ENCODE data around the gene OMG.

- no peak for TF ChIP-seq CTCF (IDR thresholded peaks at IDR 0.05; ENCODE audit: borderline replicate concordance, extremely low read depth, low read length, poor library complexity, severe bottlenecking)
- TF ChIP-seq EZH2 (IDR thresholded peaks at IDR 0.05; ENCODE audit: borderline replicate concordance, low read depth, low read length, severe bottlenecking): no peak
These were observed 27.9 kb downstream of the OMG start for GRCh38 chr17:31269036-31269577.

Measured in DND-41 (cell line).